K562 (cell line): ENCODE results near the gene NGRN. TPM values are rescaled to one million over a fixed set of nuclear protein-coding genes. Genes with fewer than 3 reads are reported as not detected.

Source experiments
- CBX2 ChIP-seq: fragments of 200-600 bp; sonication (generic); IDR thresholded peaks from one replicate; pipeline ENCODE4 v1.6.1; 2012; ENCODE audit warnings: mild to moderate bottlenecking, low read length, inconsistent platforms; ENCODE audit not compliant: insufficient read depth, poor library complexity, severe bottlenecking
- CREB5 ChIP-seq: fragments of 250-450 bp; sonication (Bioruptor Pico); IDR thresholded peaks from 2 replicates; pipeline ENCODE4 v1.5.0; 2020; ENCODE audit warnings: mild to moderate bottlenecking
- DACH1 ChIP-seq: fragments of 450-650 bp; IDR thresholded peaks from 2 replicates; pipeline ENCODE4 v1.6.1; 2018; ENCODE audit not compliant: partially characterized antibody
- DNMT1 ChIP-seq: fragments of 450-650 bp; IDR thresholded peaks from 2 replicates; pipeline ENCODE4 v1.6.1; 2016; ENCODE audit warnings: antibody characterized with exemption, mild to moderate bottlenecking
- FOXJ2 ChIP-seq: fragments of 200-800 bp; sonication (Bioruptor generic); IDR thresholded peaks from 2 replicates; pipeline ENCODE4 v1.6.1; 2016; ENCODE audit warnings: missing genetic modification characterization, missing compliant biosample characterization
- MAFK ChIP-seq: IDR thresholded peaks from 2 replicates; pipeline ENCODE4 v1.6.1; 2011; ENCODE audit warnings: low read length, improper control_type of control experiment
- MED1 ChIP-seq: sonication (generic); formaldehyde crosslinking; IDR thresholded peaks from 2 replicates; pipeline ENCODE4 v1.8.1; 2023; ENCODE audit warnings: missing genetic modification reagents, borderline replicate concordance
- NCOA1 ChIP-seq: fragments of 450-650 bp; IDR thresholded peaks from 2 replicates; pipeline ENCODE4 v1.6.1; 2016; ENCODE audit warnings: low read depth
- NCOA4 ChIP-seq: fragments of 450-650 bp; IDR thresholded peaks from 2 replicates; pipeline ENCODE4 v1.6.1; 2018; ENCODE audit warnings: mild to moderate bottlenecking; ENCODE audit not compliant: partially characterized antibody
- PHF8 ChIP-seq: fragments of 200-600 bp; sonication (generic); IDR thresholded peaks from 2 replicates; pipeline ENCODE4 v1.6.1; 2012; ENCODE audit warnings: mixed run types, mild to moderate bottlenecking, inconsistent platforms, low read length, moderate library complexity, borderline replicate concordance
- PYGO2 ChIP-seq: fragments of 450-650 bp; IDR thresholded peaks from 2 replicates; pipeline ENCODE4 v1.6.1; 2016; ENCODE audit warnings: mild to moderate bottlenecking, missing genetic modification characterization, moderate library complexity, missing compliant biosample characterization
- RREB1 ChIP-seq: fragments of 250-450 bp; sonication (Bioruptor Pico); IDR thresholded peaks from 2 replicates; pipeline ENCODE4 v1.4.0; 2020
- SLC30A9 ChIP-seq: fragments of 250-450 bp; sonication (Bioruptor Pico); IDR thresholded peaks from 2 replicates; pipeline ENCODE4 v1.8.0; 2022; ENCODE audit warnings: mild to moderate bottlenecking, moderate library complexity
- SMC3 ChIP-seq: conservative IDR thresholded peaks from 2 replicates; pipeline ENCODE4 v1.6.1; 2011; ENCODE audit warnings: low read depth, low read length, improper control_type of control experiment; ENCODE audit not compliant: insufficient read depth
- TEAD2 ChIP-seq: fragments of 450-650 bp; IDR thresholded peaks from 2 replicates; pipeline ENCODE4 v1.6.1; 2016; ENCODE audit warnings: missing genetic modification characterization, control low read depth, missing compliant biosample characterization
- ZNF133 ChIP-seq: fragments of 250-450 bp; sonication (Bioruptor Pico); IDR thresholded peaks from 2 replicates; pipeline ENCODE4 v1.4.0; 2020; ENCODE audit warnings: mild to moderate bottlenecking
- ZNF140 ChIP-seq: fragments of 250-450 bp; sonication (Bioruptor Pico); IDR thresholded peaks from 2 replicates; pipeline ENCODE4 v1.8.0; 2021; ENCODE audit warnings: moderate library complexity, mild to moderate bottlenecking, inconsistent platforms
- ZNF184 ChIP-seq: sonication (generic); formaldehyde crosslinking; IDR thresholded peaks from 2 replicates; pipeline ENCODE4 v1.5.0; 2020; ENCODE audit warnings: missing genetic modification reagents
- ZNF316 ChIP-seq: fragments of 450-650 bp; IDR thresholded peaks from 2 replicates; pipeline ENCODE4 v1.6.1; 2016
- ZNF384 ChIP-seq: IDR thresholded peaks from 2 replicates; pipeline ENCODE4 v1.6.1; 2012; ENCODE audit warnings: low read depth, low read length, improper control_type of control experiment
- ZNF655 ChIP-seq: fragments of 250-450 bp; sonication (Bioruptor Pico); IDR thresholded peaks from 2 replicates; pipeline ENCODE4 v1.5.0; 2021
- polyA plus RNA-seq, 8 experiments: library from polyadenylated mRNA; depleted of rRNA in 4 of 8; stranded (reverse) in 5 of 8; unstranded in 3 of 8; fragments of >200 nt; fragmentation: Nextera tagmentation in 2 of 8; fragmentation: Illumina TruSeq in 1 of 8; extraction: Ambion mirVana in 2 of 8; extraction: Trizol in 1 of 8; gene quantifications; 2 replicates each; pipeline versions ENCODE4 v1.2.1 to v1.2.3, GENCODE V29; 2011 to 2014; ENCODE audit warnings: inconsistent platforms in 1 of 8, missing spikeins in 1 of 8
- total RNA-seq, 7 experiments: library from RNA; depleted of rRNA in 6 of 7; stranded (reverse); fragments of >200 nt in 6 of 7; fragmentation: Illumina TruSeq in 2 of 7; extraction: Trizol in 2 of 7; gene quantifications; 2 replicates each; pipeline versions ENCODE4 v1.2.1 to v1.2.3, GENCODE V29; 2011 to 2021; ENCODE audit warnings: low replicate concordance in 1 of 7

Gene NGRN
- total and polyA plus RNA-seq, 9 of the 15 experiments (the other 6 are each of a cell fraction or from before 2014, with no cell fraction given): 14.0 to 73.4 (median 60.0) TPM

GRCh38 chr15:90265271-90266060 lies at the start of gene NGRN (continued):
- TF ChIP-seq RREB1 (CRISPR knock-in tag) (no peak; the same call in 1 of the 2 replicates), CBX2 (no peak), TEAD2 (no peak), DACH1 (no peak), ZNF184 (CRISPR knock-in tag) (no peak), PHF8 (peak; percentile 89), ZNF384 (no peak), PYGO2 (no peak), SLC30A9 (CRISPR knock-in tag) (no peak), MAFK (no peak), NCOA1 (0 out of 2 replicates have a peak, but pooled peaks have one; percentile 48), FOXJ2 (no peak), DNMT1 (no peak), SMC3 (0 out of 2 replicates have a peak, but pooled peaks have one; percentile 1), CREB5 (CRISPR knock-in tag) (no peak), NCOA4 (no peak), MED1 (no peak), ZNF655 (CRISPR knock-in tag) (no peak), ZNF140 (no peak), ZNF133 (no peak), ZNF316 (no peak)
